GM12878 (cell line): Measurements from ENCODE around the gene CSMD2. TPM values are rescaled to one million over a fixed set of nuclear protein-coding genes. Genes with fewer than 3 reads are reported as not detected.

Experiments used
- ATAC-seq: fragments of 200-7000 bp; cut with Tn5 transposase; 3 replicates; pipeline ENCODE4 v1.9.1; 2020; ENCODE audit warnings: mild to moderate bottlenecking, moderate library complexity
- BruUV-seq: library from RNA; stranded (reverse); fragments of 400-500 nt; replicated peaks from 2 replicates; lab custom pipeline; 2021; lab: Mats Ljungman, UMichigan
- CTCF ChIA-PET: fragments of 300-600 bp; sonication (Branson Sonifier 250); formaldehyde crosslinking; extraction: SDS; loops from one replicate; lab custom pipeline; 2021; ENCODE audit warnings: inconsistent platforms; lab: Yijun Ruan, JAX
- POLR2A ChIA-PET: fragments of 350-600 bp; formaldehyde crosslinking; extraction: SDS; loops from one replicate; lab custom pipeline; 2021; ENCODE audit warnings: inconsistent platforms; lab: Charles Lee
- RAD21 ChIA-PET: fragments of 300-600 bp; sonication (Branson Sonifier 250); formaldehyde crosslinking; loops from one replicate; lab custom pipeline; 2023; ENCODE audit warnings: antibody characterized with exemption; ENCODE audit not compliant: unreplicated experiment; lab: Charles Lee
- SMC1A ChIA-PET: fragments of 300-600 bp; sonication (Branson Sonifier 250); formaldehyde crosslinking; loops from one replicate; lab custom pipeline; 2023; ENCODE audit not compliant: unreplicated experiment, uncharacterized antibody; lab: Charles Lee
- DNase-seq: peaks from one replicate; pipeline ENCODE4 v3.0.0-alpha.2; 2011; ENCODE audit warnings: low read depth, low spot score
- FAIRE-seq: peaks from 3 replicates; lab custom pipeline; 2011; peaks lifted over from hg19 to GRCh38; lab: Jason Lieb, UNC
- H2AFZ ChIP-seq: 2 replicates; pipeline ENCODE4 v1.6.0; 2011; ENCODE audit warnings: low read depth, low read length, control low read depth; ENCODE audit not compliant: control insufficient read depth
- H3K27ac ChIP-seq: 2 replicates; pipeline ENCODE4 v1.5.1; 2011; ENCODE audit warnings: control low read depth; ENCODE audit not compliant: control insufficient read depth, insufficient read depth
- H3K27me3 ChIP-seq, 2 experiments: replicated peaks in 1 of 2; 2 replicates each; pipeline versions ENCODE4 v1.6.0 to v1.6.1; 2011; ENCODE audit warnings: low read length in 1 of 2; ENCODE audit not compliant: control insufficient read depth in 2 of 2, insufficient read depth in 2 of 2
- H3K36me3 ChIP-seq, 2 experiments: 2 replicates each; pipeline ENCODE4 v1.5.1; 2011; ENCODE audit warnings: low read length in 1 of 2; ENCODE audit not compliant: control insufficient read depth in 2 of 2, insufficient read depth in 2 of 2
- H3K4me1 ChIP-seq: 2 replicates; pipeline ENCODE4 v1.6.1; 2011; ENCODE audit warnings: mild to moderate bottlenecking, low read length, moderate library complexity, mixed read lengths; ENCODE audit not compliant: control insufficient read depth, insufficient read depth
- H3K4me2 ChIP-seq: 2 replicates; pipeline ENCODE4 v1.6.0; 2011; ENCODE audit warnings: control low read depth; ENCODE audit not compliant: control insufficient read depth, insufficient read depth
- H3K4me3 ChIP-seq: fragments of 200-600 bp; sonication (generic); 2 replicates; pipeline ENCODE4 v1.5.1; 2016
- H3K79me2 ChIP-seq: 2 replicates; pipeline ENCODE4 v1.6.0; 2011; ENCODE audit warnings: low read length; ENCODE audit not compliant: control insufficient read depth, insufficient read depth
- H3K9ac ChIP-seq: 2 replicates; pipeline ENCODE4 v1.8.0; 2011; ENCODE audit warnings: low read length, control low read depth, mixed read lengths; ENCODE audit not compliant: control insufficient read depth, insufficient read depth
- H3K9me3 ChIP-seq: replicated peaks from 3 replicates; pipeline ENCODE4 v1.5.1; 2011; ENCODE audit warnings: mild to moderate bottlenecking, low read length; ENCODE audit not compliant: control insufficient read depth, insufficient read depth
- H4K20me1 ChIP-seq: 2 replicates; pipeline ENCODE4 v1.6.0; 2011; ENCODE audit not compliant: control insufficient read depth, insufficient read depth
- CREM ChIP-seq: IDR thresholded peaks from 2 replicates; pipeline ENCODE4 v1.6.1; 2014; ENCODE audit warnings: antibody characterized with exemption, low read depth
- ESRRA ChIP-seq: IDR thresholded peaks from 2 replicates; pipeline ENCODE4 v1.6.1; 2012; ENCODE audit warnings: mild to moderate bottlenecking, low read length, improper control_type of control experiment
- ETV6 ChIP-seq, 2 experiments: fragments of 450-650 bp in 1 of 2; IDR thresholded peaks in 1 of 2; conservative IDR thresholded peaks in 1 of 2; 2 replicates each; pipeline ENCODE4 v1.6.1; 2014; ENCODE audit warnings: antibody characterized with exemption in 1 of 2, borderline replicate concordance in 1 of 2, low read depth in 1 of 2, mild to moderate bottlenecking in 1 of 2, moderate library complexity in 1 of 2
- HSF1 ChIP-seq: fragments of 150-350 bp; IDR thresholded peaks from 2 replicates; pipeline ENCODE4 v1.6.1; 2014; ENCODE audit warnings: mild to moderate bottlenecking, low read depth, low read length
- MAX ChIP-seq: IDR thresholded peaks from 2 replicates; pipeline ENCODE4 v1.6.1; 2012; ENCODE audit warnings: low read depth, low read length, improper control_type of control experiment
- NFYB ChIP-seq: IDR thresholded peaks from 2 replicates; pipeline ENCODE4 v1.6.1; 2011; ENCODE audit warnings: low read depth, mild to moderate bottlenecking, low read length, improper control_type of control experiment, moderate library complexity; ENCODE audit not compliant: insufficient read depth
- NR2C1 ChIP-seq: fragments of 450-650 bp; IDR thresholded peaks from 2 replicates; pipeline ENCODE4 v1.6.1; 2017; ENCODE audit warnings: antibody characterized with exemption, mild to moderate bottlenecking, moderate library complexity
- RBBP5 ChIP-seq: fragments of 200-600 bp; sonication (generic); conservative IDR thresholded peaks from 2 replicates; pipeline ENCODE4 v1.6.1; 2016
- RELB ChIP-seq: fragments of 450-650 bp; IDR thresholded peaks from 2 replicates; pipeline ENCODE4 v1.6.1; 2017; ENCODE audit warnings: low read depth, mild to moderate bottlenecking, moderate library complexity
- STAT3 ChIP-seq: IDR thresholded peaks from 2 replicates; pipeline ENCODE4 v1.6.1; 2011; ENCODE audit warnings: low read depth, low read length, improper control_type of control experiment
- USF2 ChIP-seq: IDR thresholded peaks from 2 replicates; pipeline ENCODE4 v1.6.1; 2011; ENCODE audit warnings: low read depth, low read length, improper control_type of control experiment, borderline replicate concordance
- YBX1 ChIP-seq: fragments of 450-650 bp; IDR thresholded peaks from 2 replicates; pipeline ENCODE4 v1.6.1; 2016; ENCODE audit warnings: antibody characterized with exemption
- WGBS: methylation state at CpG from one replicate; pipeline ENCODE4 v1.1.6; 2016; ENCODE audit warnings: low lambda C conversion rate; ENCODE audit not compliant: insufficient replicate concordance, insufficient coverage; ENCODE audit errors: missing lambda C conversion rate; 5-methylcytosine and 5-hydroxymethylcytosine counted together
- in situ Hi-C: fragments of 300-500 bp; cut with MboI; formaldehyde crosslinking; loops from 9 replicates; pipeline ENCODE4 v1.14.3; 2018; ENCODE audit warnings: mixed read lengths
- intact Hi-C: fragments of 100-400 bp; cut with micrococcal nuclease; formaldehyde crosslinking; loops from one replicate; pipeline ENCODE4 v1.14.2; 2022; ENCODE audit not compliant: unreplicated experiment
- polyA plus RNA-seq, 11 experiments: library from polyadenylated mRNA; depleted of rRNA in 4 of 11; unstranded in 6 of 11; stranded (reverse) in 5 of 11; fragments of >200 nt; fragmentation: Nextera tagmentation in 4 of 11; fragmentation: Illumina TruSeq in 1 of 11; extraction: Ambion mirVana in 4 of 11; extraction: Trizol in 1 of 11; gene quantifications; 1 replicate in 1 of 11; 2 replicates in 10 of 11; pipeline versions ENCODE4 v1.2.1 to v1.2.3, GENCODE V29; 2011 to 2016; ENCODE audit warnings: inconsistent platforms in 2 of 11, missing spikeins in 2 of 11, low read depth in 1 of 11
- total RNA-seq, 4 experiments: library from RNA; depleted of rRNA in 3 of 4; stranded (reverse); fragments of >200 nt in 3 of 4; fragmentation: Illumina TruSeq in 1 of 4; extraction: Trizol in 1 of 4; gene quantifications; 2 replicates each; pipeline versions ENCODE4 v1.2.1 to v1.2.3, GENCODE V29; 2013 to 2021

CSMD2 gene
- total and polyA plus RNA-seq, 10 of the 15 experiments (the other 5 are each of a cell fraction or from before 2014, with no cell fraction given), result under 0.01 TPM; not detected in 9

GRCh38 chr1:33878392-33878791 lies 286.6 kb downstream of the CSMD2 start:
- FAIRE-seq, result no peak
- Histone ChIP-seq H3K79me2 (no peaks in the 10 kb centered on the region), H3K4me3 (no peak overlapping the region), H4K20me1 (no peaks in the 10 kb centered on the region), H3K9ac (no peak overlapping the region), H3K4me2 (no peak overlapping the region), H3K4me1 (no peaks in the 10 kb centered on the region), H3K9me3 (no peaks in the 10 kb centered on the region), H2AFZ (no peak overlapping the region), H3K27me3 (no peaks in the 10 kb centered on the region; a peak in 1 of 4 replicates), H3K27ac (no peak overlapping the region), H3K36me3 (no peaks in the 10 kb centered on the region)
- ATAC-seq, result no peak
- intact Hi-C loops (no loop called here), in situ Hi-C loops (no loop called here)
- DNase-seq, result no peak
- no TSS peak for BruUV-seq
- ChIA-PET CTCF (interaction anchor here (1.5 kb wide), 1 partner anchor 136 kb away, joined by 3 read pairs; no protein-coding TSS in a partner anchor), SMC1A (no interaction called here), RAD21 (no interaction called here), POLR2A (no interaction called here)
- 38% methylated on average over 2 of the region's 2 CpGs for WGBS
- TF ChIP-seq RBBP5, result no peak
- no peak for TF ChIP-seq NFYB
- no peak for TF ChIP-seq ETV6 (conservative IDR thresholded peaks at IDR 0.05 in 1 of 2, IDR thresholded peaks at IDR 0.05 in 1 of 2; ENCODE audit: borderline replicate concordance in 1 of 2, low read depth in 1 of 2)
- TF ChIP-seq STAT3, result no peak

- no peaks in the 10 kb centered on the region for H3K4me1 ChIP-seq
- H3K9ac ChIP-seq, result no peak overlapping the region
- no peaks in the 10 kb centered on the region for H3K9me3 ChIP-seq
- RAD21 ChIA-PET, result no interaction called here
- no peak overlapping the region for H3K4me2 ChIP-seq
- intact Hi-C loops (no loop called here), in situ Hi-C loops (no loop called here)
- no peak overlapping the region for H2AFZ ChIP-seq
- no peaks in the 10 kb centered on the region for H3K79me2 ChIP-seq
- no peak overlapping the region for H3K4me3 ChIP-seq
- no peak overlapping the region for H3K27ac ChIP-seq
- CTCF ChIA-PET, result interaction anchor here (0.8 to 1.5 kb wide), 3 partner anchors 137 to 286 kb away, joined by 3 read pairs; no protein-coding TSS in a partner anchor
- no peak for DNase-seq
- POLR2A ChIA-PET, result no interaction called here
- BruUV-seq, result no TSS peak
- no peaks in the 10 kb centered on the region for H3K36me3 ChIP-seq
- SMC1A ChIA-PET, result interaction anchor here (1.1 kb wide), 1 partner anchor 583 kb away, joined by 3 read pairs; no protein-coding TSS in a partner anchor
- WGBS, result 9% methylated on average over 5 of the region's 5 CpGs
- H4K20me1 ChIP-seq, result no peaks in the 10 kb centered on the region
- no peak for ATAC-seq
- no peak for FAIRE-seq
- H3K27me3 ChIP-seq, result no peaks in the 10 kb centered on the region; a peak in 1 of 4 replicates
- TF ChIP-seq ETV6 (conservative IDR thresholded peaks at IDR 0.05 in 1 of 2, IDR thresholded peaks at IDR 0.05 in 1 of 2; ENCODE audit: borderline replicate concordance in 1 of 2, low read depth in 1 of 2), result no peak
- no peak for TF ChIP-seq HSF1
- TF ChIP-seq CREM, result no peak
- no peak for TF ChIP-seq USF2
- no peak for TF ChIP-seq YBX1
- TF ChIP-seq NR2C1, result no peak
- TF ChIP-seq ESRRA, result no peak
- TF ChIP-seq MAX, result no peak
- no peak for TF ChIP-seq RELB
Measured at GRCh38 chr1:33876970-33877650, 287.9 kb downstream of the CSMD2 start.
